Measurements from ENCODE around the gene MRPL40. TPM values are rescaled to one million over a fixed set of nuclear protein-coding genes. Genes with fewer than 3 reads are reported as not detected.

MRPL40 gene
- total and polyA plus RNA-seq, 2 of the 13 experiments (the other 11 are each of a cell fraction or from before 2014, with no cell fraction given): 42.7 to 79.7 TPM

GRCh38 chr22:19447330-19448075 lies 15.2 kb downstream of the MRPL40 start, which contains the start of gene C22orf39 (continued):
- no peak for TF ChIP-seq PAXIP1 (CRISPR knock-in tag; conservative IDR thresholded peaks at IDR 0.05)
- no peak for TF ChIP-seq CEBPG (CRISPR knock-in tag; IDR thresholded peaks at IDR 0.05)
- TF ChIP-seq ZNF12 (CRISPR knock-in tag; IDR thresholded peaks at IDR 0.05): no peak
- TF ChIP-seq U2AF2 (IDR thresholded peaks at IDR 0.05; ENCODE audit: low read depth, low read length): no peak
- no peak for TF ChIP-seq TEAD2 (CRISPR knock-in tag; IDR thresholded peaks at IDR 0.05)
- TF ChIP-seq ETS1 (CRISPR knock-in tag; IDR thresholded peaks at IDR 0.05): no peak
- TF ChIP-seq ZNF484 (CRISPR knock-in tag; IDR thresholded peaks at IDR 0.05; ENCODE audit: borderline replicate concordance, low read depth): no peak
- no peak; the same call in 1 of the 2 replicates for TF ChIP-seq ZSCAN31 (CRISPR knock-in tag; IDR thresholded peaks at IDR 0.05; ENCODE audit: low read depth)
- no peak for TF ChIP-seq SIX1 (CRISPR knock-in tag; IDR thresholded peaks at IDR 0.05; ENCODE audit: borderline replicate concordance)
- TF ChIP-seq ZNF780A (CRISPR knock-in tag; IDR thresholded peaks at IDR 0.05): no peak
- no peak; the same call in 1 of the 2 replicates for TF ChIP-seq HIC2 (CRISPR knock-in tag; IDR thresholded peaks at IDR 0.05; ENCODE audit: low read depth)
- TF ChIP-seq MYC (CRISPR knock-in tag; IDR thresholded peaks at IDR 0.05; ENCODE audit: borderline replicate concordance): peak; percentile 57
- TF ChIP-seq SIN3A (IDR thresholded peaks at IDR 0.05; ENCODE audit: borderline replicate concordance, low read depth, low read length): peak; percentile 57; the same call in 1 of the 2 replicates
- no peak for TF ChIP-seq NFKBIZ (CRISPR knock-in tag; IDR thresholded peaks at IDR 0.05)
- no peak for TF ChIP-seq ZNF569 (CRISPR knock-in tag; IDR thresholded peaks at IDR 0.05; ENCODE audit: borderline replicate concordance)
- no peak for TF ChIP-seq ZNF383 (CRISPR knock-in tag; IDR thresholded peaks at IDR 0.05; ENCODE audit: borderline replicate concordance)
- no peak for TF ChIP-seq ZNF530 (CRISPR knock-in tag; IDR thresholded peaks at IDR 0.05; ENCODE audit: low read depth)
- no peak for TF ChIP-seq ZNF274 (CRISPR knock-in tag; IDR thresholded peaks at IDR 0.05)
- TF ChIP-seq ZMAT5 (CRISPR knock-in tag; IDR thresholded peaks at IDR 0.05; ENCODE audit: borderline replicate concordance, low read depth): no peak
- TF ChIP-seq ZNF33A (CRISPR knock-in tag; IDR thresholded peaks at IDR 0.05; ENCODE audit: borderline replicate concordance): no peak
